ENCODE results near the gene PTGIR.

DNA sequence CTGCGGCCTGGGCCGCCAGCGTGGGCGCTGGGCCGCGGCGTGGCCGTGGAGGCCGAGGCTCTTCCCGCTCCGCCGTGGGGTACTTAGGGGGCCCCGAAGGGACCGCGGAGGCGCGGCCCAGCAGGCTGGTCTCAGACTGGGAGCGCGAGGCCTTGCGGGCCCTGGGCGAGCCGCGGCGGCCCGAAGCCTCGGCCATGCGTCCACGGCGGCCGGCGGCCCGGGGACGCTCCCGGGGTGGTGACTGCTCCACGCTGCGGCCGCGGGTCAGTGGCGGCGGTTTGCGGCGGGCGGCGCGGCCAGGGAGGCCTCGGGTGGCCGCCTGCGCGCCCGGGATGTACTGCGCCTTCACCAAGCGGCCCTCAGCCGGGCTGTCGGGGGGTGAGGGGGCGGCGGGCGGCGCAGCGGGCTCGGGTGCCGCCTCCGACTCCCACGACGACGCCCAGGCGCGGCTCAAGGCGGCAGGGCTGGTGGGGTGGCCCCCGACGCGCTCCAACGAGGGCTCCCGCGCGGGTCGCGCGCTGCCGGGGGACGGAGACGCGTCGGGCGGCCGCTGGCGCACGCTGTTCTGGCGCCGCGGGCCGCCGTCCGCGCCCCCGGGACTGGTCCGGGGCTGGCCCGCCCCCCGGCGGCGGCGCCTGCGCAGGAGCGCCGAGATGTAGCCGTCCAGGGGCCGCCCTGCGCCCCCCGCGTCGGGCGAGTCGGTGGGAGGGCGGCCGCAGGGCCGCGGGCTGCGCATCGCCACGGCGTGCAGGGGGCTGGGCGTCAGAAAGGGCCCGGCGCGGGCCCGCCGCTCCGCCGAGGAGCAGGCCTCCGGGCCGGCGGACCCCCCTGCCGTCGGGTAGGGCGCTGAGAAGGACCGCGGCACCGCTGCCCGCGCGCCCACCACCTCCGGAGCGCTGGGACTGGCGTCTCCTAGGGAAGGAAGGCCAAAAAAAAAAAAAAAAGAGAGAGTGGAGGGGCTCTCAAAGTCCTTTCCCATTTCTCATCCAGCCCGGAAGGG is 24.4 kb upstream of the PTGIR start:
- TF ChIP-seq EP300 (IDR thresholded peaks at IDR 0.05; ENCODE audit: borderline replicate concordance in 1 of 2, control insufficient read depth in 1 of 2, low read depth in 2 of 2, low read length in 2 of 2) (no peak), EGR1 (IDR thresholded peaks at IDR 0.05; ENCODE audit: borderline replicate concordance in 1 of 2, low read depth in 2 of 2, low read length in 2 of 2) (no peak), MYC (IDR thresholded peaks at IDR 0.05; ENCODE audit: insufficient read depth, insufficient read length, insufficient replicate concordance, low read length, severe bottlenecking) (no peak), MXI1 (IDR thresholded peaks at IDR 0.05; ENCODE audit: low read depth, low read length) (no peak), ESRRA (IDR thresholded peaks at IDR 0.05; ENCODE audit: low read length) (no peak), YY1 (IDR thresholded peaks at IDR 0.05; ENCODE audit: low read depth, low read length) (no peak), HDGF (IDR thresholded peaks at IDR 0.05) (no peak), CREM (IDR thresholded peaks at IDR 0.05; ENCODE audit: low read depth) (no peak), FOXK2 (IDR thresholded peaks at IDR 0.05) (no peak), SIX5 (IDR thresholded peaks at IDR 0.05; ENCODE audit: low read depth, low read length, severe bottlenecking) (no peak), BRCA1 (IDR thresholded peaks at IDR 0.05; ENCODE audit: low read depth, low read length) (no peak), NFYB (IDR thresholded peaks at IDR 0.05; ENCODE audit: insufficient read depth, low read depth, low read length) (no peak)
- TF ChIP-seq, protein P1, sequence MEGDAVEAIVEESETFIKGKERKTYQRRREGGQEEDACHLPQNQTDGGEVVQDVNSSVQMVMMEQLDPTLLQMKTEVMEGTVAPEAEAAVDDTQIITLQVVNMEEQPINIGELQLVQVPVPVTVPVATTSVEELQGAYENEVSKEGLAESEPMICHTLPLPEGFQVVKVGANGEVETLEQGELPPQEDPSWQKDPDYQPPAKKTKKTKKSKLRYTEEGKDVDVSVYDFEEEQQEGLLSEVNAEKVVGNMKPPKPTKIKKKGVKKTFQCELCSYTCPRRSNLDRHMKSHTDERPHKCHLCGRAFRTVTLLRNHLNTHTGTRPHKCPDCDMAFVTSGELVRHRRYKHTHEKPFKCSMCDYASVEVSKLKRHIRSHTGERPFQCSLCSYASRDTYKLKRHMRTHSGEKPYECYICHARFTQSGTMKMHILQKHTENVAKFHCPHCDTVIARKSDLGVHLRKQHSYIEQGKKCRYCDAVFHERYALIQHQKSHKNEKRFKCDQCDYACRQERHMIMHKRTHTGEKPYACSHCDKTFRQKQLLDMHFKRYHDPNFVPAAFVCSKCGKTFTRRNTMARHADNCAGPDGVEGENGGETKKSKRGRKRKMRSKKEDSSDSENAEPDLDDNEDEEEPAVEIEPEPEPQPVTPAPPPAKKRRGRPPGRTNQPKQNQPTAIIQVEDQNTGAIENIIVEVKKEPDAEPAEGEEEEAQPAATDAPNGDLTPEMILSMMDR (IDR thresholded peaks at IDR 0.05 in 2 of 3, conservative IDR thresholded peaks at IDR 0.05 in 1 of 3; ENCODE audit: control insufficient read depth in 2 of 3, extremely low read depth in 1 of 3, insufficient read depth in 1 of 3, low read depth in 3 of 3, low read length in 3 of 3) = no peak
- TF ChIP-seq, protein P2, sequence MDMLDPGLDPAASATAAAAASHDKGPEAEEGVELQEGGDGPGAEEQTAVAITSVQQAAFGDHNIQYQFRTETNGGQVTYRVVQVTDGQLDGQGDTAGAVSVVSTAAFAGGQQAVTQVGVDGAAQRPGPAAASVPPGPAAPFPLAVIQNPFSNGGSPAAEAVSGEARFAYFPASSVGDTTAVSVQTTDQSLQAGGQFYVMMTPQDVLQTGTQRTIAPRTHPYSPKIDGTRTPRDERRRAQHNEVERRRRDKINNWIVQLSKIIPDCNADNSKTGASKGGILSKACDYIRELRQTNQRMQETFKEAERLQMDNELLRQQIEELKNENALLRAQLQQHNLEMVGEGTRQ (IDR thresholded peaks at IDR 0.05; ENCODE audit: borderline replicate concordance, low read depth, low read length) = no peak

Data from GM12878 (cell line).